Osteoblast (primary cell): Measurements from ENCODE around the gene MBTPS2. TPM values are rescaled to one million over a fixed set of nuclear protein-coding genes. Genes with fewer than 3 reads are reported as not detected.

Source experiments
- DNase-seq: peaks from one replicate; pipeline ENCODE4 v3.0.0; 2011; ENCODE audit warnings: low spot score, mixed read lengths; ENCODE audit not compliant: insufficient read length; ENCODE audit errors: missing footprints
- H2AFZ ChIP-seq: 2 replicates; pipeline ENCODE4 v1.6.0; 2011; ENCODE audit warnings: mild to moderate bottlenecking, low read length
- H3K27ac ChIP-seq: 2 replicates; pipeline ENCODE4 v1.5.1; 2011; ENCODE audit warnings: mild to moderate bottlenecking, low read depth, low read length, moderate library complexity
- H3K27me3 ChIP-seq: 2 replicates; pipeline ENCODE4 v1.6.0; 2012; ENCODE audit warnings: mild to moderate bottlenecking, control low read depth, inconsistent platforms, low read length, moderate library complexity; ENCODE audit not compliant: insufficient read depth
- H3K36me3 ChIP-seq: 2 replicates; pipeline ENCODE4 v1.5.1; 2011; ENCODE audit warnings: mild to moderate bottlenecking, low read length, control low read depth, moderate library complexity; ENCODE audit not compliant: insufficient read depth
- H3K4me1 ChIP-seq: 2 replicates; pipeline ENCODE4 v1.5.1; 2011; ENCODE audit warnings: mild to moderate bottlenecking, low read length, control low read depth, moderate library complexity; ENCODE audit not compliant: insufficient read depth
- H3K4me2 ChIP-seq: 2 replicates; pipeline ENCODE4 v1.6.0; 2011; ENCODE audit warnings: mild to moderate bottlenecking, low read length; ENCODE audit not compliant: insufficient read depth
- H3K4me3 ChIP-seq: fragments of 200-600 bp; sonication (generic); 3 replicates; pipeline ENCODE4 v1.5.1; 2012; ENCODE audit warnings: mild to moderate bottlenecking, low read length, inconsistent platforms; ENCODE audit not compliant: insufficient read depth
- H3K79me2 ChIP-seq: 2 replicates; pipeline ENCODE4 v1.6.0; 2012; ENCODE audit warnings: mild to moderate bottlenecking, low read length, control low read depth, inconsistent platforms; ENCODE audit not compliant: insufficient read depth
- H3K9me3 ChIP-seq: 2 replicates; pipeline ENCODE4 v1.5.1; 2011; ENCODE audit warnings: low read depth, low read length, control low read depth
- H4K20me1 ChIP-seq: 2 replicates; pipeline ENCODE4 v1.6.0; 2012; ENCODE audit warnings: mild to moderate bottlenecking, low read length, control low read depth; ENCODE audit not compliant: insufficient read depth
- CTCF ChIP-seq: IDR thresholded peaks from 2 replicates; pipeline ENCODE4 v1.5.1; 2011; ENCODE audit warnings: mild to moderate bottlenecking, low read depth, low read length, moderate library complexity; ENCODE audit errors: extremely low read depth
- total RNA-seq: library from RNA; depleted of rRNA; stranded (reverse); fragments of >200 nt; gene quantifications from 2 replicates; pipeline ENCODE4 v1.2.3, GENCODE V29; 2012

MBTPS2 gene
- total RNA-seq, 1 donor: 9.0 TPM

GRCh38 chrX:21853578-21853977 lies 14.2 kb downstream of the MBTPS2 start:
- no peaks in the 10 kb centered on the region for H3K4me1 ChIP-seq
- no peak for DNase-seq
- H3K4me2 ChIP-seq: no peak overlapping the region
- no peak overlapping the region for H2AFZ ChIP-seq
- no peak for TF ChIP-seq CTCF
- H3K27ac ChIP-seq: no peak overlapping the region
- H3K36me3 ChIP-seq: peaks cover 19% of the 10 kb centered on the region
- no peaks in the 10 kb centered on the region for H4K20me1 ChIP-seq
- no peaks in the 10 kb centered on the region for H3K79me2 ChIP-seq
- no peaks in the 10 kb centered on the region for H3K27me3 ChIP-seq
- no peaks in the 10 kb centered on the region for H3K9me3 ChIP-seq
- H3K4me3 ChIP-seq: no peak overlapping the region

GRCh38 chrX:21855937-21856415 lies 16.6 kb downstream of the MBTPS2 start, which contains the start of gene YY2:
TSS of gene YY2 (plus strand) at chrX:21855987. CDS start at chrX:21856485, 498 bp downstream.
- H3K4me1 ChIP-seq: no peaks in the 10 kb centered on the region
- TF ChIP-seq CTCF: no peak
- DNase-seq: peak; percentile 38

GRCh38 chrX:21856504-21856903 lies 17.1 kb downstream of the MBTPS2 start:
- no peaks in the 10 kb centered on the region for H3K27me3 ChIP-seq
- no peak for TF ChIP-seq CTCF
- H3K27ac ChIP-seq: no peak overlapping the region
- H3K36me3 ChIP-seq: peaks cover 19% of the 10 kb centered on the region
- DNase-seq: no peak
- no peaks in the 10 kb centered on the region for H3K79me2 ChIP-seq
- no peak overlapping the region for H3K4me3 ChIP-seq
- no peaks in the 10 kb centered on the region for H3K9me3 ChIP-seq
- no peaks in the 10 kb centered on the region for H4K20me1 ChIP-seq
- H2AFZ ChIP-seq: no peak overlapping the region
- no peak overlapping the region for H3K4me2 ChIP-seq
- no peaks in the 10 kb centered on the region for H3K4me1 ChIP-seq

More at GRCh38 chrX:21855937-21856415, 16.6 kb downstream of the MBTPS2 start, which contains the start of gene YY2:
- Histone ChIP-seq H3K4me3 (no peak within 1 kb of the TSS), H3K27ac (no peak within 1 kb of the TSS), H3K9me3 (no peaks in the 10 kb centered on the region), H3K27me3 (no peaks in the 10 kb centered on the region), H4K20me1 (no peaks in the 10 kb centered on the region), H2AFZ (no peak within 1 kb of the TSS), H3K36me3 (peaks cover 19% of the 10 kb centered on the region), H3K79me2 (no peaks in the 10 kb centered on the region), H3K4me2 (no peak within 1 kb of the TSS)

- Histone ChIP-seq H3K4me1 (no peaks in the 10 kb centered on the region), H3K27me3 (no peaks in the 10 kb centered on the region), H3K27ac (no peak overlapping the region), H4K20me1 (no peaks in the 10 kb centered on the region), H3K4me2 (no peak overlapping the region), H3K36me3 (no peaks in the 10 kb centered on the region), H3K9me3 (no peaks in the 10 kb centered on the region), H3K4me3 (no peak overlapping the region), H3K79me2 (no peaks in the 10 kb centered on the region), H2AFZ (no peak overlapping the region)
- peak; percentile 69 for DNase-seq
- TF ChIP-seq CTCF: no peak
Observed at GRCh38 chrX:21863241-21863640, 23.8 kb downstream of the MBTPS2 start.
